ENCODE results near the gene ZNF205.

ZNF205 gene

DNA sequence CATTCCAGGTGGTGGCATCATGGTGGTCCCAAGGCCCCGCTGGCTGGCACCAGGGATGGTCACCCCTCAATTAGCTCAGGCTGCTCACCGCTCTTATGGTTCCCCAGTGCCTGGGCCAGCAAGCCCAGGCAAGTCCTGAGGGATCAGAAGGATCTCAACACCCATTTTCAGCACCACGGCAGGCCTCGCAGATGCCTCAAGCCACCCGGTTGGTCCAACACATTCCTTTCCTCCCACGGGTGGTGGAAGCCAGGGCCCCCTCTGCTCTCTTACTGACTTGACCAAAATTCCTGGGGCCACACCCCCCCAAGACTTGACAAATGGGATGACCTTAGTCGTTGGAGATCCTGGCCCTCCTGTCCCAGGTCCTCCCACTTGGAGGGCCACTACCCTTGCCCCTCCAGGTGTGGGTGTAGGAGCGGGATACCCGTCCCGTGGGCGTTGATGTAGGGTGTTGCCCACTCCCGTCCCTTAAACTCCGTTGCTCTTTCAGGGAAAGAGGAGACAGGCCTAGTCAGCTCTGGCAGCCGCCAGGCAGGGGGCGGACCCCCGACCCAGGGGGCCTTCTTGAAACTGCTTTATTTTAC, 5.9 kb downstream of the ZNF205 start:
- Histone ChIP-seq H3K4me3 (ENCODE audit: low read depth, low read length, poor library complexity, severe bottlenecking) (no peak overlapping the region), H3K27me3 (ENCODE audit: insufficient read depth, low read length) (peaks cover 14% of the 10 kb centered on the region; the same call in 1 of the 2 replicates), H3K9me3 (ENCODE audit: low read length) (no peaks in the 10 kb centered on the region)

DNA sequence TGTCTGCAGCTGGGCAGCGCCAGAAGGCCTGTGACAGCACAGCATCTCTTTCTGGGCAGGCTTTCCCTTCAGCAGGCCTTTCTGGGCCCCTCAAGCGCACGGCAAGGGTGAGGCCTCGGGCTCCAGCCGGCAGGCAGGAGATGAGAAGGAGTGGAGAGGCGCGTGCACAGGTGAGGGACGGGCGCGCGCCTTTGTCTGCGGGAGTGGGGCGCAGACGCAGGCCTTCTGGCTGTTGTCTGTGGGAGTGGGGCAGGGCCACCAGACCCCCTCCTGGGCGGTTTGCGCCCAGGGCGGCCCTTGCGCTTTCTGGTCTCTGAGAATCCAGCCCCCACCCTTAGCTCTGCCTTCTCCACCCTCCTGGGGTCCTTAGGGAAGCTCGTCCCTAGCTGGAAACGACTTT, 6.5 kb downstream of the ZNF205 start:
- H3K9me2 ChIP-seq (ENCODE audit: low read depth, low read length): no peaks in the 10 kb centered on the region
- H3K79me2 ChIP-seq (ENCODE audit: insufficient read depth, low read length): no peaks in the 10 kb centered on the region
- TF ChIP-seq, protein P1, sequence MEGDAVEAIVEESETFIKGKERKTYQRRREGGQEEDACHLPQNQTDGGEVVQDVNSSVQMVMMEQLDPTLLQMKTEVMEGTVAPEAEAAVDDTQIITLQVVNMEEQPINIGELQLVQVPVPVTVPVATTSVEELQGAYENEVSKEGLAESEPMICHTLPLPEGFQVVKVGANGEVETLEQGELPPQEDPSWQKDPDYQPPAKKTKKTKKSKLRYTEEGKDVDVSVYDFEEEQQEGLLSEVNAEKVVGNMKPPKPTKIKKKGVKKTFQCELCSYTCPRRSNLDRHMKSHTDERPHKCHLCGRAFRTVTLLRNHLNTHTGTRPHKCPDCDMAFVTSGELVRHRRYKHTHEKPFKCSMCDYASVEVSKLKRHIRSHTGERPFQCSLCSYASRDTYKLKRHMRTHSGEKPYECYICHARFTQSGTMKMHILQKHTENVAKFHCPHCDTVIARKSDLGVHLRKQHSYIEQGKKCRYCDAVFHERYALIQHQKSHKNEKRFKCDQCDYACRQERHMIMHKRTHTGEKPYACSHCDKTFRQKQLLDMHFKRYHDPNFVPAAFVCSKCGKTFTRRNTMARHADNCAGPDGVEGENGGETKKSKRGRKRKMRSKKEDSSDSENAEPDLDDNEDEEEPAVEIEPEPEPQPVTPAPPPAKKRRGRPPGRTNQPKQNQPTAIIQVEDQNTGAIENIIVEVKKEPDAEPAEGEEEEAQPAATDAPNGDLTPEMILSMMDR (IDR thresholded peaks at IDR 0.05; ENCODE audit: low read length): no peak

More for the DNA sequence above, 5.9 kb downstream of the ZNF205 start:
- H3K27ac ChIP-seq (ENCODE audit: low read depth, low read length, poor library complexity, severe bottlenecking): no peak overlapping the region
- no peaks in the 10 kb centered on the region for H3K36me3 ChIP-seq (ENCODE audit: insufficient read depth, low read length)
- H3K9ac ChIP-seq (ENCODE audit: low read length): no peak overlapping the region
- no peaks in the 10 kb centered on the region for H3F3A ChIP-seq (ENCODE audit: insufficient read depth, low read length)
- H2AFZ ChIP-seq (ENCODE audit: low read length): no peak overlapping the region
- H3K79me2 ChIP-seq (ENCODE audit: insufficient read depth, low read length): no peaks in the 10 kb centered on the region
- H3K4me1 ChIP-seq (ENCODE audit: insufficient read depth, low read length, severe bottlenecking): no peaks in the 10 kb centered on the region
- H3K9me2 ChIP-seq (ENCODE audit: low read depth, low read length): no peaks in the 10 kb centered on the region
- no peak overlapping the region for H3K4me2 ChIP-seq (ENCODE audit: low read length)
- H4K20me1 ChIP-seq (ENCODE audit: insufficient read depth, low read length): no peaks in the 10 kb centered on the region
- TF ChIP-seq, protein P1 (IDR thresholded peaks at IDR 0.05; ENCODE audit: low read length): no peak

DNA sequence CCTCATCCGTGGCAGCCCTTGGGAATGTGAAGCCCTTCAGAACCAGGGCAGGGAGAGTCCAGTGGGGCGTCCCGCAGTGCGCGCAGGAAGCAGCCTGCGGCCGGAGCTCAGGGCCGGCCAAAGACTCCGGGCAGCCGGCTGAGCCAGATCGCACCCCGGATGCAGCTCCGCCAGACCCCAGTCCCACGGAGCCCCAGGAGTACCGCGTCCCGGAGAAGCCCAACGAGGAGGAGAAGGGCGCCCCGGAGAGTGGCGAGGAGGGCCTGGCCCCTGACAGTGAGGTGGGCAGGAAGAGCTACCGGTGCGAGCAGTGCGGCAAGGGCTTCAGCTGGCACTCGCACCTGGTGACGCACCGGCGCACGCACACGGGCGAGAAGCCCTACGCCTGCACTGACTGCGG, 6.9 kb downstream of the ZNF205 start:
- no peak overlapping the region for H3K4me2 ChIP-seq (ENCODE audit: low read length)
- TF ChIP-seq, protein P1 (IDR thresholded peaks at IDR 0.05; ENCODE audit: low read length): no peak
- no peak for TF ChIP-seq EZH2 (IDR thresholded peaks at IDR 0.05; ENCODE audit: borderline replicate concordance, low read length)
- no peak overlapping the region for H2AFZ ChIP-seq (ENCODE audit: low read length)
- no peak overlapping the region for H3K4me3 ChIP-seq (ENCODE audit: low read depth, low read length, poor library complexity, severe bottlenecking)
- H3K9me3 ChIP-seq (ENCODE audit: low read length): no peaks in the 10 kb centered on the region
- H3K27me3 ChIP-seq (ENCODE audit: insufficient read depth, low read length): peaks cover 14% of the 10 kb centered on the region; the same call in 1 of the 2 replicates
- no peak overlapping the region for H3K27ac ChIP-seq (ENCODE audit: low read depth, low read length, poor library complexity, severe bottlenecking)
- H3K36me3 ChIP-seq (ENCODE audit: insufficient read depth, low read length): no peaks in the 10 kb centered on the region
- peaks cover 6% of the 10 kb centered on the region for H3K4me1 ChIP-seq (ENCODE audit: insufficient read depth, low read length, severe bottlenecking)
- H3K9ac ChIP-seq (ENCODE audit: low read length): no peak overlapping the region
- H3K79me2 ChIP-seq (ENCODE audit: insufficient read depth, low read length): no peaks in the 10 kb centered on the region
- no peaks in the 10 kb centered on the region for H3F3A ChIP-seq (ENCODE audit: insufficient read depth, low read length)
- H3K9me2 ChIP-seq (ENCODE audit: low read depth, low read length): no peaks in the 10 kb centered on the region
- H4K20me1 ChIP-seq (ENCODE audit: insufficient read depth, low read length): no peaks in the 10 kb centered on the region

More for the DNA sequence above, 6.5 kb downstream of the ZNF205 start:
- peaks cover 14% of the 10 kb centered on the region; the same call in 1 of the 2 replicates for H3K27me3 ChIP-seq (ENCODE audit: insufficient read depth, low read length)
- H3K4me1 ChIP-seq (ENCODE audit: insufficient read depth, low read length, severe bottlenecking): peaks cover 5% of the 10 kb centered on the region
- no peak overlapping the region for H3K4me2 ChIP-seq (ENCODE audit: low read length)
- H3K27ac ChIP-seq (ENCODE audit: low read depth, low read length, poor library complexity, severe bottlenecking): no peak overlapping the region
- no peaks in the 10 kb centered on the region for H3K36me3 ChIP-seq (ENCODE audit: insufficient read depth, low read length)
- H3K4me3 ChIP-seq (ENCODE audit: low read depth, low read length, poor library complexity, severe bottlenecking): no peak overlapping the region
- H2AFZ ChIP-seq (ENCODE audit: low read length): no peak overlapping the region
- H3K9ac ChIP-seq (ENCODE audit: low read length): no peak overlapping the region
- no peaks in the 10 kb centered on the region for H3K9me3 ChIP-seq (ENCODE audit: low read length)
- H3F3A ChIP-seq (ENCODE audit: insufficient read depth, low read length): no peaks in the 10 kb centered on the region
- H4K20me1 ChIP-seq (ENCODE audit: insufficient read depth, low read length): no peaks in the 10 kb centered on the region
